GM23338 (cell line): ENCODE measurements around the gene RPL28. TPM values are rescaled to one million over a fixed set of nuclear protein-coding genes. Genes with fewer than 3 reads are reported as not detected.

Experiments
- ATAC-seq: fragments of 200-7000 bp; cut with Tn5 transposase; 3 replicates; pipeline ENCODE4 v1.9.1; 2020
- DNase-seq: peaks from one replicate; pipeline ENCODE4 v3.0.0-alpha.2; 2015; ENCODE audit warnings: low spot score
- H2AFZ ChIP-seq: fragments of 200-600 bp; sonication (generic); 2 replicates; pipeline ENCODE4 v1.8.0; 2016; ENCODE audit warnings: antibody characterized with exemption, mild to moderate bottlenecking, moderate library complexity
- H3F3A ChIP-seq: fragments of 200-600 bp; sonication (generic); replicated peaks from 2 replicates; pipeline ENCODE4 v1.8.0; 2017; ENCODE audit warnings: antibody characterized with exemption, mixed run types, low read depth
- H3K27ac ChIP-seq: fragments of 200-600 bp; sonication (generic); 2 replicates; pipeline ENCODE4 v1.6.1; 2016; ENCODE audit warnings: low read depth
- H3K27me3 ChIP-seq: fragments of 200-600 bp; sonication (generic); 2 replicates; pipeline ENCODE4 v1.8.0; 2016; ENCODE audit warnings: mild to moderate bottlenecking, mixed run types, moderate library complexity; ENCODE audit not compliant: insufficient read depth
- H3K36me3 ChIP-seq: fragments of 200-600 bp; sonication (generic); 2 replicates; pipeline ENCODE4 v1.8.0; 2016; ENCODE audit warnings: mild to moderate bottlenecking; ENCODE audit not compliant: insufficient read depth
- H3K4me1 ChIP-seq: fragments of 200-600 bp; sonication (generic); 2 replicates; pipeline ENCODE4 v1.8.0; 2016; ENCODE audit warnings: mild to moderate bottlenecking, moderate library complexity; ENCODE audit not compliant: insufficient read depth
- H3K4me2 ChIP-seq: fragments of 200-600 bp; sonication (generic); 2 replicates; pipeline ENCODE4 v1.7.1; 2017; ENCODE audit warnings: mixed run types
- H3K4me3 ChIP-seq: fragments of 200-600 bp; sonication (generic); 2 replicates; pipeline ENCODE4 v1.6.1; 2016; ENCODE audit warnings: mixed run types
- H3K79me2 ChIP-seq: fragments of 200-600 bp; sonication (generic); replicated peaks from 2 replicates; pipeline ENCODE4 v1.8.0; 2017; ENCODE audit warnings: mild to moderate bottlenecking; ENCODE audit not compliant: insufficient read depth
- H3K9me2 ChIP-seq: fragments of 200-600 bp; sonication (generic); 2 replicates; pipeline ENCODE4 v1.8.0; 2017; ENCODE audit not compliant: insufficient read depth
- H4K20me1 ChIP-seq: fragments of 200-600 bp; sonication (generic); replicated peaks from 2 replicates; pipeline ENCODE4 v1.8.0; 2017; ENCODE audit warnings: mild to moderate bottlenecking; ENCODE audit not compliant: insufficient read depth
- H3K27ac Mint-ChIP-seq: 2 replicates; pipeline ENCODE4 v1.8.0; 2020; ENCODE audit warnings: inconsistent platforms, mild to moderate bottlenecking, moderate library complexity, mixed read lengths
- H3K27me3 Mint-ChIP-seq: 3 replicates; pipeline ENCODE4 v1.8.0; 2022; ENCODE audit warnings: low read depth, mild to moderate bottlenecking, moderate library complexity, mixed read lengths, inconsistent platforms; ENCODE audit not compliant: insufficient read depth, poor library complexity
- H3K36me3 Mint-ChIP-seq: 3 replicates; pipeline ENCODE4 v1.8.0; 2021; ENCODE audit warnings: low read depth, mild to moderate bottlenecking, inconsistent platforms, moderate library complexity, mixed read lengths
- H3K4me1 Mint-ChIP-seq: 3 replicates; pipeline ENCODE4 v1.8.0; 2020; ENCODE audit warnings: mild to moderate bottlenecking, inconsistent platforms, mixed read lengths
- H3K4me3 Mint-ChIP-seq: 3 replicates; pipeline ENCODE4 v1.8.0; 2021; ENCODE audit warnings: moderate library complexity, mild to moderate bottlenecking, inconsistent platforms, mixed read lengths
- H3K9me3 Mint-ChIP-seq: 3 replicates; pipeline ENCODE4 v1.8.0; 2020; ENCODE audit warnings: moderate library complexity, mild to moderate bottlenecking, inconsistent platforms, mixed read lengths
- CREB1 ChIP-seq: fragments of 250-450 bp; sonication (Bioruptor Pico); IDR thresholded peaks from 2 replicates; pipeline ENCODE4 v1.5.0; 2020; ENCODE audit warnings: low read depth, mild to moderate bottlenecking, moderate library complexity
- EZH2 ChIP-seq: fragments of 200-600 bp; sonication (generic); IDR thresholded peaks from one replicate; pipeline ENCODE4 v1.8.0; 2017; ENCODE audit warnings: antibody characterized with exemption, mild to moderate bottlenecking, low read depth; ENCODE audit not compliant: unreplicated experiment
- EZH2phosphoT487 ChIP-seq: fragments of 200-600 bp; sonication (generic); IDR thresholded peaks from one replicate; pipeline ENCODE4 v1.8.1; 2018; ENCODE audit warnings: antibody characterized with exemption; ENCODE audit not compliant: unreplicated experiment
- JUNB ChIP-seq: IDR thresholded peaks from one replicate; pipeline ENCODE4 v1.6.1; 2016; ENCODE audit warnings: antibody characterized with exemption; ENCODE audit not compliant: unreplicated experiment
- NANOG ChIP-seq: IDR thresholded peaks from 2 replicates; pipeline ENCODE4 v1.6.1; 2016; ENCODE audit warnings: antibody characterized with exemption, borderline replicate concordance
- POLR2AphosphoS5 ChIP-seq: IDR thresholded peaks from 2 replicates; pipeline ENCODE4 v1.6.1; 2016; ENCODE audit warnings: antibody characterized with exemption, low read depth
- REST ChIP-seq: IDR thresholded peaks from one replicate; pipeline ENCODE4 v1.6.1; 2018; ENCODE audit warnings: antibody characterized with exemption; ENCODE audit not compliant: unreplicated experiment
- STAT1 ChIP-seq: IDR thresholded peaks from one replicate; pipeline ENCODE4 v1.6.1; 2016; ENCODE audit warnings: antibody characterized with exemption; ENCODE audit not compliant: unreplicated experiment
- ZNF114 ChIP-seq: fragments of 250-450 bp; sonication (Bioruptor Pico); IDR thresholded peaks from 2 replicates; pipeline ENCODE4 v1.5.0; 2020; ENCODE audit warnings: mild to moderate bottlenecking, moderate library complexity
- ZNF331 ChIP-seq: fragments of 250-450 bp; sonication (Bioruptor Pico); IDR thresholded peaks from 2 replicates; pipeline ENCODE4 v1.5.0; 2020; ENCODE audit warnings: low read depth, mild to moderate bottlenecking, moderate library complexity
- polyA plus RNA-seq: library from polyadenylated mRNA; unstranded; fragments of >200 nt; fragmentation: Nextera tagmentation; extraction: Ambion mirVana; gene quantifications from 2 replicates; pipeline ENCODE4 v1.2.1, GENCODE V29; 2016
- total RNA-seq: library from RNA; depleted of rRNA; stranded (reverse); fragments of >200 nt; shearing (Covaris generic); gene quantifications from 2 replicates; pipeline ENCODE4 v1.2.3, GENCODE V29; 2014
- TF ChIP-seq, protein P1 (sequence below), 2 experiments: fragments of 200-600 bp in 1 of 2; sonication (generic) in 1 of 2; conservative IDR thresholded peaks; 2 replicates each; pipeline versions ENCODE4 v1.5.1 to v1.6.1; 2016 to 2017; ENCODE audit warnings: antibody characterized with exemption in 2 of 2, low read depth in 2 of 2, mild to moderate bottlenecking in 2 of 2, moderate library complexity in 1 of 2
- TF ChIP-seq, protein P2 (sequence below): fragments of 250-450 bp; sonication (Bioruptor Pico); IDR thresholded peaks from 2 replicates; pipeline ENCODE4 v1.5.0; 2020; ENCODE audit warnings: mild to moderate bottlenecking, moderate library complexity
- TF ChIP-seq, protein P3 (sequence below): IDR thresholded peaks from 2 replicates; pipeline ENCODE4 v1.6.1; 2016; ENCODE audit warnings: antibody characterized with exemption

The RPL28 gene
- total and polyA plus RNA-seq, 2 experiments from 2014 or later: 737 to 1,528 TPM

DNA sequence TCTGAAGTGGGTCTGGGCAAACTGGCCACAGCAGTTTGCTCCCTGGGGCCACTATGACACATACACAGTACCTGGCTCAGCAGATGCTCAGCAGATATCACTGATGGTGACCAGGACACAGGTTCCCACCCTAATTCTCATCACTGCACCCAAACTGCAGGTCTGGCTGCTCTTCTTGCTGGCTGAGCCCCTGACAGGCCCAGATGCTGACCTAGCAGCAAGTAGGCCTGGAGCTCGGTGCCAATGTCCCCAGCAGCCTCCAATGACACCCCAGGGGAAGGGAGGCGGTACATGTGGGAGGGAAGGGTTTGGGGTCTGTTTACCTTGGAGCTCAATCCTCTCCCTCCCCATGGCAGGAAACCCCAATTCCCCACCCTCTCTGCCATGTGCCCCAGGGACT lies 16.8 kb downstream of the RPL28 start:
- Histone ChIP-seq H3K79me2 (peaks cover 44% of the 10 kb centered on the region), H4K20me1 (peaks cover 60% of the 10 kb centered on the region), H3K9me2 (no peaks in the 10 kb centered on the region), H3K27me3 (no peaks in the 10 kb centered on the region), H3K4me3 (no peak overlapping the region), H3K4me1 (peaks cover 21% of the 10 kb centered on the region), H3F3A (peaks cover 68% of the 10 kb centered on the region), H2AFZ (no peak overlapping the region), H3K4me2 (no peak overlapping the region), H3K36me3 (peaks cover 51% of the 10 kb centered on the region), H3K27ac (no peak overlapping the region)
- Mint-ChIP-seq H3K36me3 (peaks cover 65% of the 10 kb centered on the region), H3K9me3 (peaks cover under 1% of the 10 kb centered on the region), H3K4me3 (no peak overlapping the region), H3K27me3 (peaks cover 15% of the 10 kb centered on the region), H3K4me1 (peaks cover 29% of the 10 kb centered on the region), H3K27ac (no peak overlapping the region)
- ATAC-seq (no peak), DNase-seq (no peak)
- no peak for TF ChIP-seq EZH2phosphoT487
- TF ChIP-seq, protein P1, sequence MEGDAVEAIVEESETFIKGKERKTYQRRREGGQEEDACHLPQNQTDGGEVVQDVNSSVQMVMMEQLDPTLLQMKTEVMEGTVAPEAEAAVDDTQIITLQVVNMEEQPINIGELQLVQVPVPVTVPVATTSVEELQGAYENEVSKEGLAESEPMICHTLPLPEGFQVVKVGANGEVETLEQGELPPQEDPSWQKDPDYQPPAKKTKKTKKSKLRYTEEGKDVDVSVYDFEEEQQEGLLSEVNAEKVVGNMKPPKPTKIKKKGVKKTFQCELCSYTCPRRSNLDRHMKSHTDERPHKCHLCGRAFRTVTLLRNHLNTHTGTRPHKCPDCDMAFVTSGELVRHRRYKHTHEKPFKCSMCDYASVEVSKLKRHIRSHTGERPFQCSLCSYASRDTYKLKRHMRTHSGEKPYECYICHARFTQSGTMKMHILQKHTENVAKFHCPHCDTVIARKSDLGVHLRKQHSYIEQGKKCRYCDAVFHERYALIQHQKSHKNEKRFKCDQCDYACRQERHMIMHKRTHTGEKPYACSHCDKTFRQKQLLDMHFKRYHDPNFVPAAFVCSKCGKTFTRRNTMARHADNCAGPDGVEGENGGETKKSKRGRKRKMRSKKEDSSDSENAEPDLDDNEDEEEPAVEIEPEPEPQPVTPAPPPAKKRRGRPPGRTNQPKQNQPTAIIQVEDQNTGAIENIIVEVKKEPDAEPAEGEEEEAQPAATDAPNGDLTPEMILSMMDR (conservative IDR thresholded peaks at IDR 0.05; ENCODE audit: low read depth in 2 of 2): no peak
- TF ChIP-seq, protein P2, sequence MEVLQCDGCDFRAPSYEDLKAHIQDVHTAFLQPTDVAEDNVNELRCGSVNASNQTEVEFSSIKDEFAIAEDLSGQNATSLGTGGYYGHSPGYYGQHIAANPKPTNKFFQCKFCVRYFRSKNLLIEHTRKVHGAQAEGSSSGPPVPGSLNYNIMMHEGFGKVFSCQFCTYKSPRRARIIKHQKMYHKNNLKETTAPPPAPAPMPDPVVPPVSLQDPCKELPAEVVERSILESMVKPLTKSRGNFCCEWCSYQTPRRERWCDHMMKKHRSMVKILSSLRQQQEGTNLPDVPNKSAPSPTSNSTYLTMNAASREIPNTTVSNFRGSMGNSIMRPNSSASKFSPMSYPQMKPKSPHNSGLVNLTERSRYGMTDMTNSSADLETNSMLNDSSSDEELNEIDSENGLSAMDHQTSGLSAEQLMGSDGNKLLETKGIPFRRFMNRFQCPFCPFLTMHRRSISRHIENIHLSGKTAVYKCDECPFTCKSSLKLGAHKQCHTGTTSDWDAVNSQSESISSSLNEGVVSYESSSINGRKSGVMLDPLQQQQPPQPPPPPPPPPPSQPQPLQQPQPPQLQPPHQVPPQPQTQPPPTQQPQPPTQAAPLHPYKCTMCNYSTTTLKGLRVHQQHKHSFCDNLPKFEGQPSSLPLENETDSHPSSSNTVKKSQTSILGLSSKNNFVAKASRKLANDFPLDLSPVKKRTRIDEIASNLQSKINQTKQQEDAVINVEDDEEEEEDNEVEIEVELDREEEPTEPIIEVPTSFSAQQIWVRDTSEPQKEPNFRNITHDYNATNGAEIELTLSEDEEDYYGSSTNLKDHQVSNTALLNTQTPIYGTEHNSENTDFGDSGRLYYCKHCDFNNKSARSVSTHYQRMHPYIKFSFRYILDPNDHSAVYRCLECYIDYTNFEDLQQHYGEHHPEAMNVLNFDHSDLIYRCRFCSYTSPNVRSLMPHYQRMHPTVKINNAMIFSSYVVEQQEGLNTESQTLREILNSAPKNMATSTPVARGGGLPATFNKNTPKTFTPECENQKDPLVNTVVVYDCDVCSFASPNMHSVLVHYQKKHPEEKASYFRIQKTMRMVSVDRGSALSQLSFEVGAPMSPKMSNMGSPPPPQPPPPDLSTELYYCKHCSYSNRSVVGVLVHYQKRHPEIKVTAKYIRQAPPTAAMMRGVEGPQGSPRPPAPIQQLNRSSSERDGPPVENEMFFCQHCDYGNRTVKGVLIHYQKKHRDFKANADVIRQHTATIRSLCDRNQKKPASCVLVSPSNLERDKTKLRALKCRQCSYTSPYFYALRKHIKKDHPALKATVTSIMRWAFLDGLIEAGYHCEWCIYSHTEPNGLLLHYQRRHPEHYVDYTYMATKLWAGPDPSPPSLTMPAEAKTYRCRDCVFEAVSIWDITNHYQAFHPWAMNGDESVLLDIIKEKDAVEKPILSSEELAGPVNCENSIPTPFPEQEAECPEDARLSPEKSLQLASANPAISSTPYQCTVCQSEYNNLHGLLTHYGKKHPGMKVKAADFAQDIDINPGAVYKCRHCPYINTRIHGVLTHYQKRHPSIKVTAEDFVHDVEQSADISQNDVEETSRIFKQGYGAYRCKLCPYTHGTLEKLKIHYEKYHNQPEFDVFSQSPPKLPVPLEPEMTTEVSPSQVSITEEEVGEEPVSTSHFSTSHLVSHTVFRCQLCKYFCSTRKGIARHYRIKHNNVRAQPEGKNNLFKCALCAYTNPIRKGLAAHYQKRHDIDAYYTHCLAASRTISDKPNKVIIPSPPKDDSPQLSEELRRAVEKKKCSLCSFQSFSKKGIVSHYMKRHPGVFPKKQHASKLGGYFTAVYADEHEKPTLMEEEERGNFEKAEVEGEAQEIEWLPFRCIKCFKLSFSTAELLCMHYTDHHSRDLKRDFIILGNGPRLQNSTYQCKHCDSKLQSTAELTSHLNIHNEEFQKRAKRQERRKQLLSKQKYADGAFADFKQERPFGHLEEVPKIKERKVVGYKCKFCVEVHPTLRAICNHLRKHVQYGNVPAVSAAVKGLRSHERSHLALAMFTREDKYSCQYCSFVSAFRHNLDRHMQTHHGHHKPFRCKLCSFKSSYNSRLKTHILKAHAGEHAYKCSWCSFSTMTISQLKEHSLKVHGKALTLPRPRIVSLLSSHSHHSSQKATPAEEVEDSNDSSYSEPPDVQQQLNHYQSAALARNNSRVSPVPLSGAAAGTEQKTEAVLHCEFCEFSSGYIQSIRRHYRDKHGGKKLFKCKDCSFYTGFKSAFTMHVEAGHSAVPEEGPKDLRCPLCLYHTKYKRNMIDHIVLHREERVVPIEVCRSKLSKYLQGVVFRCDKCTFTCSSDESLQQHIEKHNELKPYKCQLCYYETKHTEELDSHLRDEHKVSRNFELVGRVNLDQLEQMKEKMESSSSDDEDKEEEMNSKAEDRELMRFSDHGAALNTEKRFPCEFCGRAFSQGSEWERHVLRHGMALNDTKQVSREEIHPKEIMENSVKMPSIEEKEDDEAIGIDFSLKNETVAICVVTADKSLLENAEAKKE (CRISPR knock-in tag): no peak
- no peak for TF ChIP-seq EZH2
- TF ChIP-seq STAT1: no peak
- no peak for TF ChIP-seq ZNF331 (CRISPR knock-in tag)
- TF ChIP-seq ZNF114: no peak
- TF ChIP-seq, protein P3, sequence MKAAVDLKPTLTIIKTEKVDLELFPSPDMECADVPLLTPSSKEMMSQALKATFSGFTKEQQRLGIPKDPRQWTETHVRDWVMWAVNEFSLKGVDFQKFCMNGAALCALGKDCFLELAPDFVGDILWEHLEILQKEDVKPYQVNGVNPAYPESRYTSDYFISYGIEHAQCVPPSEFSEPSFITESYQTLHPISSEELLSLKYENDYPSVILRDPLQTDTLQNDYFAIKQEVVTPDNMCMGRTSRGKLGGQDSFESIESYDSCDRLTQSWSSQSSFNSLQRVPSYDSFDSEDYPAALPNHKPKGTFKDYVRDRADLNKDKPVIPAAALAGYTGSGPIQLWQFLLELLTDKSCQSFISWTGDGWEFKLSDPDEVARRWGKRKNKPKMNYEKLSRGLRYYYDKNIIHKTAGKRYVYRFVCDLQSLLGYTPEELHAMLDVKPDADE: no peak
- TF ChIP-seq CREB1 (CRISPR knock-in tag): no peak
- no peak for TF ChIP-seq REST
- no peak for TF ChIP-seq JUNB
- no peak for TF ChIP-seq NANOG
- no peak for TF ChIP-seq POLR2AphosphoS5
